ENCODE data around the gene AGAP2. TPM values are rescaled to one million over a fixed set of nuclear protein-coding genes. Genes with fewer than 3 reads are reported as not detected.

Gene AGAP2
- total RNA-seq, 6 donors from 2014 or later = 2.0 to 7.3 (median 5.8) TPM

- Histone ChIP-seq H3K27ac (no peak overlapping the region), H3K4me1 (peaks cover 13 to 36% (median 34%) of the 10 kb centered on the region in 4 donors), H3K36me3 (peaks cover 0 to 16% (median 12%) of the 10 kb centered on the region in 4 donors), H3K9me3 (no peaks in the 10 kb centered on the region), H3K4me3 (no peak overlapping the region), H3K27me3 (no peaks in the 10 kb centered on the region)
- TF ChIP-seq EP300 (IDR thresholded peaks at IDR 0.05) = no peak
- TF ChIP-seq POLR2AphosphoS5 (IDR thresholded peaks at IDR 0.05) = no peak
- TF ChIP-seq CTCF (IDR thresholded peaks at IDR 0.05) = no peak
- TF ChIP-seq POLR2A (IDR thresholded peaks at IDR 0.05) = no peak
- ATAC-seq (ENCODE audit: low FRiP score in 2 of 2) = no peak
- 95 to 96% methylated on average over 3 to 4 of the region's 4 CpGs for WGBS, 2 donors
- DNase-seq = no peak
Measured at GRCh38 chr12:57757771-57758170, 19.2 kb upstream of the AGAP2 start.

GRCh38 chr12:57756406-57757341, 18.1 kb upstream of the AGAP2 start:
- WGBS, 2 donors = 48 to 68% methylated on average over 21 to 22 of the region's 22 CpGs
- peak; percentile 61 to 82 for DNase-seq
- Histone ChIP-seq H3K36me3 (peaks cover 0 to 16% (median 12%) of the 10 kb centered on the region in 4 donors), H3K27me3 (no peaks in the 10 kb centered on the region), H3K4me3 (peak overlapping the region in 3 of 4 donors; percentile 84 to 90 (median 87)), H3K9me3 (no peaks in the 10 kb centered on the region), H3K4me1 (peaks cover 15 to 42% (median 38%) of the 10 kb centered on the region in 4 donors), H3K27ac (peak overlapping the region in 1 of 4 donors; percentile 91)
- TF ChIP-seq EP300 (IDR thresholded peaks at IDR 0.05) (no peak), CTCF (IDR thresholded peaks at IDR 0.05) (peak; percentile 54 to 73 (median 61))
- no peak for ATAC-seq (ENCODE audit: low FRiP score in 2 of 2)

- H3K9me3 ChIP-seq = no peaks in the 10 kb centered on the region
- ATAC-seq (ENCODE audit: low FRiP score in 2 of 2) = no peak
- peak; percentile 48 to 90 for DNase-seq
Measured at GRCh38 chr12:57755454-57756372, 17.2 kb upstream of the AGAP2 start.

GRCh38 chr12:57755194-57755453, 16.6 kb upstream of the AGAP2 start:
- ATAC-seq (ENCODE audit: low FRiP score in 2 of 2) (no peak), DNase-seq (no peak)
- Histone ChIP-seq H3K4me1 (peaks cover 22 to 56% (median 48%) of the 10 kb centered on the region in 4 donors), H3K27me3 (no peaks in the 10 kb centered on the region), H3K4me3 (peak overlapping the region; percentile 53 to 90 (median 86)), H3K9me3 (no peaks in the 10 kb centered on the region), H3K27ac (peak overlapping the region; percentile 81 to 91 (median 82)), H3K36me3 (peaks cover 0 to 20% (median 15%) of the 10 kb centered on the region in 4 donors)
- 0% methylated on average over 3 of the region's 34 CpGs; no CpG with 5 or more reads in 1 of the 2 donors for whole genome bisulfite sequencing, 2 donors
- TF ChIP-seq POLR2A (IDR thresholded peaks at IDR 0.05) (no peak), POLR2AphosphoS5 (IDR thresholded peaks at IDR 0.05) (no peak), EP300 (IDR thresholded peaks at IDR 0.05) (no peak), CTCF (IDR thresholded peaks at IDR 0.05) (no peak)

More at GRCh38 chr12:57755454-57756372, 17.2 kb upstream of the AGAP2 start:
- no peaks in the 10 kb centered on the region for H3K27me3 ChIP-seq
- H3K36me3 ChIP-seq = peaks cover 0 to 16% (median 12%) of the 10 kb centered on the region in 4 donors
- TF ChIP-seq CTCF (IDR thresholded peaks at IDR 0.05) (peak in 2 of 6 experiments; percentile 7 to 24), POLR2A (IDR thresholded peaks at IDR 0.05) (peak in 1 of 4 donors; percentile 49), EP300 (IDR thresholded peaks at IDR 0.05) (no peak), POLR2AphosphoS5 (IDR thresholded peaks at IDR 0.05) (no peak)
- peak overlapping the region; percentile 81 to 91 (median 82) for H3K27ac ChIP-seq
- H3K4me3 ChIP-seq = peak overlapping the region; percentile 53 to 90 (median 86)
- peaks cover 22 to 51% (median 47%) of the 10 kb centered on the region in 4 donors for H3K4me1 ChIP-seq
- WGBS, 2 donors = 3 to 9% methylated on average over 4 to 33 of the region's 76 CpGs
